GM21381 (cell line): ENCODE measurements around the gene ISX.
A peak's percentile ranks its signal among the peaks of the same experiment; 100 is the strongest.

ENCODE experiments used
- ATAC-seq: cut with Tn5 transposase; IDR thresholded peaks from one replicate; pipeline ENCODE4 v1.9.1; 2021; ENCODE audit warnings: mild to moderate bottlenecking, moderate library complexity; ENCODE audit not compliant: unreplicated experiment

ISX gene

GRCh38 chr22:35109616-35110015 is 43.7 kb downstream of the ISX start:
- no peak for ATAC-seq

GRCh38 chr22:35111244-35111643 is 45.3 kb downstream of the ISX start:
- no peak for ATAC-seq

- ATAC-seq = no peak
Measured at GRCh38 chr22:35113341-35113740, 47.4 kb downstream of the ISX start.

- no peak for ATAC-seq
Measured at GRCh38 chr22:35114131-35114980, 48.4 kb downstream of the ISX start.

- ATAC-seq = no peak
Measured at GRCh38 chr22:35115515-35115914, 49.6 kb downstream of the ISX start.

- ATAC-seq = no peak
Measured at GRCh38 chr22:35116269-35116668, 50.3 kb downstream of the ISX start.

- no peak for ATAC-seq
Measured at GRCh38 chr22:35116817-35117216, 50.9 kb downstream of the ISX start.

- no peak for ATAC-seq
Measured at GRCh38 chr22:35119494-35119893, 53.5 kb downstream of the ISX start.

GRCh38 chr22:35124691-35125219 is 58.8 kb downstream of the ISX start:
- no peak for ATAC-seq

GRCh38 chr22:35126993-35127392 is 61.0 kb downstream of the ISX start:
- peak; percentile 50 for ATAC-seq

- ATAC-seq = peak; percentile 54
Measured at GRCh38 chr22:35128637-35129036, 62.7 kb downstream of the ISX start.

GRCh38 chr22:35131525-35132000 is 65.6 kb downstream of the ISX start:
- ATAC-seq = no peak

GRCh38 chr22:35132568-35132967 is 66.6 kb downstream of the ISX start:
- ATAC-seq = no peak

GRCh38 chr22:35133702-35134380 is 67.9 kb downstream of the ISX start:
- no peak for ATAC-seq

- no peak for ATAC-seq
Measured at GRCh38 chr22:35134637-35135036, 68.7 kb downstream of the ISX start.

- no peak for ATAC-seq
Measured at GRCh38 chr22:35135165-35135564, 69.2 kb downstream of the ISX start.
